Endothelial cell of umbilical vein (primary cell): ENCODE data around the gene PARVA. TPM values are rescaled to one million over a fixed set of nuclear protein-coding genes. Genes with fewer than 3 reads are reported as not detected.

Source experiments
- BruUV-seq: library from RNA; stranded (reverse); fragments of 400-500 nt; replicated peaks from 2 replicates; lab custom pipeline; 2021; lab: Mats Ljungman, UMichigan
- CTCF ChIA-PET: fragments of 300-600, 350-600 bp; sonication (Branson Sonifier 250); formaldehyde crosslinking; loops from one replicate; lab custom pipeline; 2021; ENCODE audit warnings: antibody characterized with exemption, inconsistent platforms; lab: Charles Lee
- POLR2A ChIA-PET: fragments of 300-600, 350-600 bp; sonication (Branson Sonifier 250); formaldehyde crosslinking; loops from one replicate; lab custom pipeline; 2021; ENCODE audit warnings: antibody characterized with exemption, inconsistent platforms; lab: Charles Lee
- DNase-seq: peaks from one replicate; pipeline ENCODE4 v3.0.0-alpha.2; 2011; ENCODE audit warnings: low read depth, low spot score
- FAIRE-seq: peaks from 2 replicates; lab custom pipeline; 2011; peaks lifted over from hg19 to GRCh38; lab: Jason Lieb, UNC
- H2AFZ ChIP-seq: 2 replicates; pipeline ENCODE4 v1.6.0; 2012; ENCODE audit warnings: low read depth, low read length, control low read depth, inconsistent platforms
- H3K27ac ChIP-seq: 2 replicates; pipeline ENCODE4 v1.5.1; 2011; ENCODE audit warnings: low read depth, mild to moderate bottlenecking, control low read depth, low read length, moderate library complexity; ENCODE audit not compliant: insufficient read depth
- H3K27me3 ChIP-seq, 2 experiments: 2 replicates each; pipeline versions ENCODE4 v1.6.0 to v1.6.1; 2011; ENCODE audit warnings: low read length in 2 of 2, mixed read lengths in 1 of 2; ENCODE audit not compliant: control insufficient read depth in 2 of 2, insufficient read depth in 2 of 2
- H3K36me3 ChIP-seq, 2 experiments: 2 replicates in 1 of 2; 3 replicates in 1 of 2; pipeline ENCODE4 v1.5.1; 2011; ENCODE audit warnings: low read length in 2 of 2, mild to moderate bottlenecking in 1 of 2, moderate library complexity in 1 of 2; ENCODE audit not compliant: control insufficient read depth in 2 of 2, insufficient read depth in 2 of 2; ENCODE audit errors: extremely low read depth in 1 of 2
- H3K4me1 ChIP-seq: 3 replicates; pipeline ENCODE4 v1.5.1; 2011; ENCODE audit warnings: mild to moderate bottlenecking, low read length; ENCODE audit not compliant: control insufficient read depth, insufficient read depth; ENCODE audit errors: extremely low read depth
- H3K4me2 ChIP-seq: 2 replicates; pipeline ENCODE4 v1.6.1; 2011; ENCODE audit warnings: low read length, control low read depth, mixed read lengths; ENCODE audit not compliant: insufficient read depth
- H3K4me3 ChIP-seq, 3 experiments: fragments of 200-600 bp in 1 of 3; sonication (generic), shearing (Covaris generic) in 1 of 3; replicated peaks in 1 of 3; 2 replicates each; pipeline ENCODE4 v1.5.1; 2011 to 2016; ENCODE audit warnings: control low read depth in 3 of 3, low read length in 3 of 3, mild to moderate bottlenecking in 2 of 3, inconsistent platforms in 1 of 3, low read depth in 1 of 3, moderate library complexity in 1 of 3; ENCODE audit not compliant: insufficient read depth in 1 of 3
- H3K79me2 ChIP-seq: 2 replicates; pipeline ENCODE4 v1.6.0; 2012; ENCODE audit warnings: low read length, inconsistent platforms; ENCODE audit not compliant: control insufficient read depth, insufficient read depth
- H3K9ac ChIP-seq: replicated peaks from 2 replicates; pipeline ENCODE3; 2011; ENCODE audit warnings: low read length, control low read depth; ENCODE audit not compliant: insufficient read depth; ENCODE audit errors: extremely low read depth
- H3K9me1 ChIP-seq: replicated peaks from 3 replicates; pipeline ENCODE4 v1.6.0; 2011; ENCODE audit warnings: mild to moderate bottlenecking, low read length; ENCODE audit not compliant: control insufficient read depth, insufficient read depth; ENCODE audit errors: extremely low read depth
- H3K9me3 ChIP-seq: replicated peaks from 2 replicates; pipeline ENCODE4 v1.5.1; 2012; ENCODE audit warnings: low read length, inconsistent platforms; ENCODE audit not compliant: control insufficient read depth, insufficient read depth
- H4K20me1 ChIP-seq: replicated peaks from 2 replicates; pipeline ENCODE3; 2011; ENCODE audit warnings: mild to moderate bottlenecking, low read length; ENCODE audit not compliant: control insufficient read depth, insufficient read depth; ENCODE audit errors: extremely low read depth
- EZH2 ChIP-seq: IDR thresholded peaks from 2 replicates; pipeline ENCODE4 v1.6.1; 2012; ENCODE audit warnings: borderline replicate concordance, low read depth, mild to moderate bottlenecking, moderate library complexity, low read length, inconsistent platforms; ENCODE audit not compliant: severe bottlenecking
- FOS ChIP-seq: IDR thresholded peaks from 2 replicates; pipeline ENCODE4 v1.6.1; 2011; ENCODE audit warnings: mild to moderate bottlenecking, low read length, moderate library complexity, borderline replicate concordance; ENCODE audit not compliant: insufficient read depth
- GATA2 ChIP-seq: IDR thresholded peaks from 2 replicates; pipeline ENCODE4 v1.7.0; 2011; ENCODE audit warnings: low read depth, mild to moderate bottlenecking, moderate library complexity, mixed read lengths, low read length; ENCODE audit not compliant: insufficient read length, insufficient read depth
- MAX ChIP-seq: IDR thresholded peaks from 2 replicates; pipeline ENCODE4 v1.6.1; 2011; ENCODE audit not compliant: insufficient read depth, insufficient read length
- MYC ChIP-seq: IDR thresholded peaks from one replicate; pipeline ENCODE4 v1.6.1; 2011; ENCODE audit warnings: mild to moderate bottlenecking, low read depth, low read length
- POLR2AphosphoS5 ChIP-seq: IDR thresholded peaks from 2 replicates; pipeline ENCODE4 v1.6.1; 2012; ENCODE audit warnings: low read depth, mild to moderate bottlenecking, control low read depth, low read length, moderate library complexity; ENCODE audit not compliant: insufficient read depth
- dilution Hi-C: fragments of 300-500 bp; cut with MboI; formaldehyde crosslinking; loops from one replicate; pipeline ENCODE4 v1.15.0; 2019; ENCODE audit warnings: low sequenced_read_pairs; ENCODE audit not compliant: extremely low pct_ligation_motif_present
- intact Hi-C: fragments of 100-400 bp; cut with micrococcal nuclease; formaldehyde crosslinking; loops from one replicate; pipeline ENCODE4 v1.10.0; 2022
- polyA plus RNA-seq, 4 experiments: library from polyadenylated mRNA; depleted of rRNA in 3 of 4; stranded (reverse) in 3 of 4; unstranded in 1 of 4; fragments of >200 nt; gene quantifications; 2 replicates each; pipeline versions ENCODE4 v1.2.1 to v1.2.3, GENCODE V29; 2011 to 2012; ENCODE audit warnings: missing spikeins in 1 of 4
- total RNA-seq: library from RNA; stranded (reverse); gene quantifications from 2 replicates; pipeline ENCODE4 v1.2.3, GENCODE V29; 2021
- TF ChIP-seq, protein P1 (sequence below), 2 donors: IDR thresholded peaks; 1 replicate in 1 of 2; 2 replicates in 1 of 2; pipeline ENCODE4 v1.5.1; 2011; ENCODE audit warnings: low read length in 2 of 2, mild to moderate bottlenecking in 2 of 2, moderate library complexity in 2 of 2, control low read depth in 1 of 2, inconsistent platforms in 1 of 2, low read depth in 1 of 2; ENCODE audit not compliant: insufficient read depth in 1 of 2; ENCODE audit errors: extremely low read depth in 1 of 2

The PARVA gene
- total and polyA plus RNA-seq, 2 donors (not counting 3 experiments of a cell fraction or from before 2014, with no cell fraction given) = 40.6 to 104 TPM

- no peak for DNase-seq
- Histone ChIP-seq H3K9ac (no peak overlapping the region), H3K79me2 (peaks cover 43% of the 10 kb centered on the region), H2AFZ (no peak overlapping the region), H3K4me2 (no peak overlapping the region), H3K27ac (no peak overlapping the region), H3K4me3 (no peak overlapping the region), H4K20me1 (peaks cover 10% of the 10 kb centered on the region), H3K9me1 (no peaks in the 10 kb centered on the region), H3K4me1 (no peaks in the 10 kb centered on the region), H3K36me3 (no peaks in the 10 kb centered on the region), H3K9me3 (no peaks in the 10 kb centered on the region), H3K27me3 (no peaks in the 10 kb centered on the region)
- ChIA-PET POLR2A (no interaction called here), CTCF (interaction anchor here (1.0 to 1.4 kb wide), 5 partner anchors 10 to 468 kb away, joined by 3 read pairs; no protein-coding TSS in a partner anchor)
- intact Hi-C loops (no loop called here), dilution Hi-C loops (no loop called here)
- BruUV-seq = no TSS peak
- TF ChIP-seq MYC = no peak
- no peak for TF ChIP-seq FOS
- no peak for TF ChIP-seq MAX
- TF ChIP-seq, protein P1, sequence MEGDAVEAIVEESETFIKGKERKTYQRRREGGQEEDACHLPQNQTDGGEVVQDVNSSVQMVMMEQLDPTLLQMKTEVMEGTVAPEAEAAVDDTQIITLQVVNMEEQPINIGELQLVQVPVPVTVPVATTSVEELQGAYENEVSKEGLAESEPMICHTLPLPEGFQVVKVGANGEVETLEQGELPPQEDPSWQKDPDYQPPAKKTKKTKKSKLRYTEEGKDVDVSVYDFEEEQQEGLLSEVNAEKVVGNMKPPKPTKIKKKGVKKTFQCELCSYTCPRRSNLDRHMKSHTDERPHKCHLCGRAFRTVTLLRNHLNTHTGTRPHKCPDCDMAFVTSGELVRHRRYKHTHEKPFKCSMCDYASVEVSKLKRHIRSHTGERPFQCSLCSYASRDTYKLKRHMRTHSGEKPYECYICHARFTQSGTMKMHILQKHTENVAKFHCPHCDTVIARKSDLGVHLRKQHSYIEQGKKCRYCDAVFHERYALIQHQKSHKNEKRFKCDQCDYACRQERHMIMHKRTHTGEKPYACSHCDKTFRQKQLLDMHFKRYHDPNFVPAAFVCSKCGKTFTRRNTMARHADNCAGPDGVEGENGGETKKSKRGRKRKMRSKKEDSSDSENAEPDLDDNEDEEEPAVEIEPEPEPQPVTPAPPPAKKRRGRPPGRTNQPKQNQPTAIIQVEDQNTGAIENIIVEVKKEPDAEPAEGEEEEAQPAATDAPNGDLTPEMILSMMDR (IDR thresholded peaks at IDR 0.05; ENCODE audit: extremely low read depth in 1 of 2, insufficient read depth in 1 of 2, low read depth in 1 of 2, low read length in 2 of 2) = no peak
- no peak for TF ChIP-seq GATA2
- no peak for TF ChIP-seq POLR2AphosphoS5
- TF ChIP-seq EZH2 = no peak
- no peak for FAIRE-seq
Observed at GRCh38 chr11:12420706-12421105, 43.3 kb downstream of the PARVA start.
